ENCODE measurements around the gene SUPT3H.
"Not testable (repeated sequence)": the region's sequence is repeated elsewhere in the genome, so short reads cannot be mapped to it uniquely, and the experiment has no call there.

SUPT3H gene

GRCh38 chr6:45044510-45045252, 333.1 kb downstream of the SUPT3H start:
- DNase-seq: no peak

GRCh38 chr6:45044086-45044485, 333.6 kb downstream of the SUPT3H start:
- no peak for DNase-seq

GRCh38 chr6:45042673-45043072, 335.1 kb downstream of the SUPT3H start:
- DNase-seq: not testable (repeated sequence)

GRCh38 chr6:45038226-45038625, 339.5 kb downstream of the SUPT3H start:
- DNase-seq: no peak

GRCh38 chr6:45036103-45036502, 341.6 kb downstream of the SUPT3H start:
- DNase-seq: no peak

- DNase-seq: no peak
Observed at GRCh38 chr6:45032426-45032825, 345.3 kb downstream of the SUPT3H start.

- DNase-seq: no peak
Observed at GRCh38 chr6:45031601-45032000, 346.1 kb downstream of the SUPT3H start.

GRCh38 chr6:45027126-45027525, 350.6 kb downstream of the SUPT3H start:
- no peak for DNase-seq

GRCh38 chr6:45026003-45026516, 351.7 kb downstream of the SUPT3H start:
- DNase-seq: no peak

- DNase-seq: no peak
Observed at GRCh38 chr6:45024610-45025009, 353.1 kb downstream of the SUPT3H start.

GRCh38 chr6:45021676-45022075, 356.1 kb downstream of the SUPT3H start:
- no peak for DNase-seq

GRCh38 chr6:45012687-45013086, 365.0 kb downstream of the SUPT3H start:
- DNase-seq: no peak

GRCh38 chr6:45009576-45009975, 368.2 kb downstream of the SUPT3H start:
- DNase-seq: no peak

GRCh38 chr6:45006893-45007292, 370.8 kb downstream of the SUPT3H start:
- no peak for DNase-seq

GRCh38 chr6:45003961-45004360, 373.8 kb downstream of the SUPT3H start:
- no peak for DNase-seq

- DNase-seq: no peak
Observed at GRCh38 chr6:45003387-45003786, 374.3 kb downstream of the SUPT3H start.

GRCh38 chr6:45002390-45003105, 375.2 kb downstream of the SUPT3H start:
- DNase-seq: no peak

GRCh38 chr6:45001663-45002062, 376.1 kb downstream of the SUPT3H start:
- DNase-seq: no peak

GRCh38 chr6:45000833-45001232, 376.9 kb downstream of the SUPT3H start:
- no peak for DNase-seq

- no peak for DNase-seq
Observed at GRCh38 chr6:44999066-44999465, 378.7 kb downstream of the SUPT3H start.

GRCh38 chr6:44995486-44996132, 382.1 kb downstream of the SUPT3H start:
- DNase-seq: no peak

- no peak for DNase-seq
Observed at GRCh38 chr6:44989391-44989790, 388.3 kb downstream of the SUPT3H start.

GRCh38 chr6:44985006-44985405, 392.7 kb downstream of the SUPT3H start:
- no peak for DNase-seq
